RWPE1 (cell line): Measurements from ENCODE around the gene SLC2A13.
"Not testable (repeated sequence)": the region's sequence is repeated elsewhere in the genome, so short reads cannot be mapped to it uniquely, and the experiment has no call there.

ENCODE experiments used
- CTCF ChIA-PET: fragments of 350-600 bp; sonication (Branson Sonifier 250); formaldehyde crosslinking; extraction: SDS; loops from one replicate; lab custom pipeline; 2021; lab: Yijun Ruan, JAX
- POLR2A ChIA-PET: fragments of 400-600 bp; formaldehyde crosslinking; extraction: SDS; loops from one replicate; lab custom pipeline; 2020; ENCODE audit warnings: antibody characterized with exemption; ENCODE audit not compliant: low non-redundant PET; lab: Yijun Ruan, JAX
- DNase-seq: peaks from one replicate; pipeline ENCODE4 v3.0.0; 2012; ENCODE audit warnings: low spot score
- H3K27ac ChIP-seq: fragments of 450-650 bp; 2 replicates; pipeline ENCODE4 v1.5.1; 2017
- TF ChIP-seq, protein P1 (sequence below): fragments of 450-650 bp; conservative IDR thresholded peaks from 2 replicates; pipeline ENCODE4 v1.5.1; 2017; ENCODE audit warnings: low read depth, mild to moderate bottlenecking

Gene SLC2A13

GRCh38 chr12:39867631-39868327 lies 238.1 kb downstream of the SLC2A13 start:
- ChIA-PET CTCF (interaction anchor here (0.6 kb wide), 1 partner anchor 907 kb away, joined by 3 read pairs; no protein-coding TSS in a partner anchor), POLR2A (no interaction called here)
- H3K27ac ChIP-seq = no peak overlapping the region
- no peak for DNase-seq
- TF ChIP-seq, protein P1, sequence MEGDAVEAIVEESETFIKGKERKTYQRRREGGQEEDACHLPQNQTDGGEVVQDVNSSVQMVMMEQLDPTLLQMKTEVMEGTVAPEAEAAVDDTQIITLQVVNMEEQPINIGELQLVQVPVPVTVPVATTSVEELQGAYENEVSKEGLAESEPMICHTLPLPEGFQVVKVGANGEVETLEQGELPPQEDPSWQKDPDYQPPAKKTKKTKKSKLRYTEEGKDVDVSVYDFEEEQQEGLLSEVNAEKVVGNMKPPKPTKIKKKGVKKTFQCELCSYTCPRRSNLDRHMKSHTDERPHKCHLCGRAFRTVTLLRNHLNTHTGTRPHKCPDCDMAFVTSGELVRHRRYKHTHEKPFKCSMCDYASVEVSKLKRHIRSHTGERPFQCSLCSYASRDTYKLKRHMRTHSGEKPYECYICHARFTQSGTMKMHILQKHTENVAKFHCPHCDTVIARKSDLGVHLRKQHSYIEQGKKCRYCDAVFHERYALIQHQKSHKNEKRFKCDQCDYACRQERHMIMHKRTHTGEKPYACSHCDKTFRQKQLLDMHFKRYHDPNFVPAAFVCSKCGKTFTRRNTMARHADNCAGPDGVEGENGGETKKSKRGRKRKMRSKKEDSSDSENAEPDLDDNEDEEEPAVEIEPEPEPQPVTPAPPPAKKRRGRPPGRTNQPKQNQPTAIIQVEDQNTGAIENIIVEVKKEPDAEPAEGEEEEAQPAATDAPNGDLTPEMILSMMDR = no peak

DNA sequence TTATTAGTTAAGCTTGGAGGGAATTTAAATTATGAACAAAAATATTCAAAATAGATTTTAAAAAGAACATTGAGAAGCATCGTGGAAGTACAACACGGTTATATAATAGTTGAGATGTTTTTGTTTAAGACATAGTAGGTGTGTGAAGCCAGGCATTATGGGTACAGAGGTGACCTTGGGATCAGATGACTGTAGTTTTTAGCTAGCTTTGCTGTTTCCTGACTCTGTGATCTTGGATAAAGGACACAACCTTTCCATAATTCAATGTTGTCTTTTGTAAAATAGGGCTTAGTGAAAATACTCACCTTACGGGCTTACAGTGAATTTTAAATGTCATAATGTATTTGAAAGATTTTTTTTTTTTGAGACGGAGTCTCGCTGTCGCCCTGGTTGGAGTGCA lies 239.7 kb downstream of the SLC2A13 start:
- no peak overlapping the region for H3K27ac ChIP-seq
- CTCF ChIA-PET = no interaction called here
- TF ChIP-seq, protein P1 = no peak
- no peak for DNase-seq
- POLR2A ChIA-PET = no interaction called here

- POLR2A ChIA-PET = no interaction called here
- no peak overlapping the region for H3K27ac ChIP-seq
- DNase-seq = no peak
- CTCF ChIA-PET = no interaction called here
- TF ChIP-seq, protein P1 = no peak
Measured at GRCh38 chr12:39860695-39861094, 245.2 kb downstream of the SLC2A13 start.

- ChIA-PET CTCF (no interaction called here), POLR2A (no interaction called here)
- no peak for DNase-seq
Measured at GRCh38 chr12:39853003-39853402, 252.9 kb downstream of the SLC2A13 start.

GRCh38 chr12:39852346-39852745 lies 253.5 kb downstream of the SLC2A13 start:
- DNase-seq = no peak

More at GRCh38 chr12:39853003-39853402, 252.9 kb downstream of the SLC2A13 start:
- H3K27ac ChIP-seq = no peak overlapping the region
- TF ChIP-seq, protein P1 = no peak

GRCh38 chr12:39848218-39848617 lies 257.7 kb downstream of the SLC2A13 start:
- CTCF ChIA-PET, DNase-seq, H3K27ac ChIP-seq, POLR2A ChIA-PET: not testable (repeated sequence)

More at GRCh38 chr12:39852346-39852745, 253.5 kb downstream of the SLC2A13 start:
- H3K27ac ChIP-seq = no peak overlapping the region
- ChIA-PET POLR2A (no interaction called here), CTCF (no interaction called here)
- TF ChIP-seq, protein P1 = no peak

GRCh38 chr12:39846971-39847650 lies 258.8 kb downstream of the SLC2A13 start:
- no peak overlapping the region for H3K27ac ChIP-seq
- TF ChIP-seq, protein P1 = no peak
- DNase-seq = no peak
- ChIA-PET POLR2A (no interaction called here), CTCF (no interaction called here)
